Sigmoid colon (tissue), 7 donors: ENCODE data around the gene CCL17. TPM values are rescaled to one million over a fixed set of nuclear protein-coding genes. Genes with fewer than 3 reads are reported as not detected.

Experiments
- DNase-seq: peaks from one replicate; pipeline ENCODE4 v3.0.0-alpha.2; 2019
- H3K27ac ChIP-seq, 4 donors: fragments of 200-600 bp; sonication (generic); one replicate each; pipeline ENCODE4 v1.5.1; 2016 to 2019; ENCODE audit warnings: mild to moderate bottlenecking in 1 of 4
- H3K27me3 ChIP-seq, 3 donors: fragments of 200-600 bp; sonication (generic); one replicate each; pipeline ENCODE4 v1.5.1; 2019; ENCODE audit warnings: mild to moderate bottlenecking in 1 of 3
- H3K36me3 ChIP-seq, 4 donors: fragments of 200-600 bp; sonication (generic); one replicate each; pipeline ENCODE4 v1.5.1; 2016 to 2019
- H3K4me1 ChIP-seq, 4 donors: fragments of 200-600 bp; sonication (generic); one replicate each; pipeline ENCODE4 v1.5.1; 2017 to 2019
- H3K4me3 ChIP-seq, 4 donors: fragments of 200-600 bp; sonication (generic); one replicate each; pipeline ENCODE4 v1.5.1; 2017 to 2019; ENCODE audit warnings: mild to moderate bottlenecking in 2 of 4, moderate library complexity in 1 of 4
- H3K9me3 ChIP-seq, 4 donors: fragments of 200-600 bp in 3 of 4; sonication (generic) in 3 of 4; one replicate each; pipeline versions ENCODE4 v1.5.1 to v1.6.1; 2013 to 2019
- EP300 ChIP-seq, 4 donors: sonication (generic); formaldehyde crosslinking; IDR thresholded peaks; one replicate each; pipeline ENCODE4 v1.6.1; 2017; ENCODE audit warnings: antibody characterized with exemption in 4 of 4
- POLR2A ChIP-seq, 2 donors: fragments of 450-650 bp; IDR thresholded peaks; one replicate each; pipeline ENCODE4 v1.6.1; 2016; ENCODE audit warnings: antibody characterized with exemption in 2 of 2, mild to moderate bottlenecking in 2 of 2, moderate library complexity in 2 of 2
- POLR2AphosphoS5 ChIP-seq, 4 donors: sonication (generic); formaldehyde crosslinking; IDR thresholded peaks; one replicate each; pipeline ENCODE4 v1.6.1; 2017; ENCODE audit warnings: antibody characterized with exemption in 4 of 4
- WGBS, 2 donors: extraction: QIAGEN DNeasy Blood & Tissue Kit; methylation state at CpG; one replicate each; pipeline ENCODE4 v1.1.7; 2013; 5-methylcytosine and 5-hydroxymethylcytosine counted together
- intact Hi-C: fragments of 100-400 bp; cut with DNase I; formaldehyde crosslinking; loops from one replicate; pipeline ENCODE4 v1.15.1; 2023
- polyA plus RNA-seq, 3 donors: library from polyadenylated mRNA; stranded (reverse); fragments of 200-250 nt; gene quantifications; one replicate each; pipeline ENCODE4 v1.2.3, GENCODE V29; 2013
- total RNA-seq, 4 donors: library from RNA; depleted of rRNA; stranded (reverse); fragments of >200 nt; gene quantifications; one replicate each; pipeline ENCODE4 v1.1.0, GENCODE V29; 2016
- TF ChIP-seq, protein P1 (sequence below), 4 experiments: fragments of 450-650 bp in 3 of 4; fragments of 200-600 bp in 1 of 4; IDR thresholded peaks; one replicate each; pipeline ENCODE4 v1.5.1; 2016 to 2019; ENCODE audit warnings: antibody characterized with exemption in 4 of 4, mild to moderate bottlenecking in 3 of 4, moderate library complexity in 2 of 4
- donor health status: healthy with polysubstance abuse.
- donor health status: Bipolar disorder and iron deficiency.
- donor health status: healthy.

The CCL17 gene
- total and polyA plus RNA-seq, 7 donors, result 7.6 TPM; not detected in 6

- no peak for DNase-seq
- Histone ChIP-seq H3K9me3 (no peaks in the 10 kb centered on the region), H3K4me1 (peaks cover 0 to 8% (median 0%) of the 10 kb centered on the region in 4 donors), H3K27ac (no peak overlapping the region), H3K36me3 (no peaks in the 10 kb centered on the region), H3K27me3 (no peaks in the 10 kb centered on the region), H3K4me3 (no peak overlapping the region)
- TF ChIP-seq POLR2AphosphoS5 (IDR thresholded peaks at IDR 0.05), result no peak
- TF ChIP-seq, protein P1, sequence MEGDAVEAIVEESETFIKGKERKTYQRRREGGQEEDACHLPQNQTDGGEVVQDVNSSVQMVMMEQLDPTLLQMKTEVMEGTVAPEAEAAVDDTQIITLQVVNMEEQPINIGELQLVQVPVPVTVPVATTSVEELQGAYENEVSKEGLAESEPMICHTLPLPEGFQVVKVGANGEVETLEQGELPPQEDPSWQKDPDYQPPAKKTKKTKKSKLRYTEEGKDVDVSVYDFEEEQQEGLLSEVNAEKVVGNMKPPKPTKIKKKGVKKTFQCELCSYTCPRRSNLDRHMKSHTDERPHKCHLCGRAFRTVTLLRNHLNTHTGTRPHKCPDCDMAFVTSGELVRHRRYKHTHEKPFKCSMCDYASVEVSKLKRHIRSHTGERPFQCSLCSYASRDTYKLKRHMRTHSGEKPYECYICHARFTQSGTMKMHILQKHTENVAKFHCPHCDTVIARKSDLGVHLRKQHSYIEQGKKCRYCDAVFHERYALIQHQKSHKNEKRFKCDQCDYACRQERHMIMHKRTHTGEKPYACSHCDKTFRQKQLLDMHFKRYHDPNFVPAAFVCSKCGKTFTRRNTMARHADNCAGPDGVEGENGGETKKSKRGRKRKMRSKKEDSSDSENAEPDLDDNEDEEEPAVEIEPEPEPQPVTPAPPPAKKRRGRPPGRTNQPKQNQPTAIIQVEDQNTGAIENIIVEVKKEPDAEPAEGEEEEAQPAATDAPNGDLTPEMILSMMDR (IDR thresholded peaks at IDR 0.05), result no peak
- no peak for TF ChIP-seq POLR2A (IDR thresholded peaks at IDR 0.05)
- TF ChIP-seq EP300 (IDR thresholded peaks at IDR 0.05), result no peak
- intact Hi-C loops, result no loop called here
- WGBS, 2 donors, result 80 to 91% methylated on average over 4 of the region's 4 CpGs
These were observed 13.3 kb upstream of the CCL17 start for GRCh38 chr16:57391300-57391699.

DNA sequence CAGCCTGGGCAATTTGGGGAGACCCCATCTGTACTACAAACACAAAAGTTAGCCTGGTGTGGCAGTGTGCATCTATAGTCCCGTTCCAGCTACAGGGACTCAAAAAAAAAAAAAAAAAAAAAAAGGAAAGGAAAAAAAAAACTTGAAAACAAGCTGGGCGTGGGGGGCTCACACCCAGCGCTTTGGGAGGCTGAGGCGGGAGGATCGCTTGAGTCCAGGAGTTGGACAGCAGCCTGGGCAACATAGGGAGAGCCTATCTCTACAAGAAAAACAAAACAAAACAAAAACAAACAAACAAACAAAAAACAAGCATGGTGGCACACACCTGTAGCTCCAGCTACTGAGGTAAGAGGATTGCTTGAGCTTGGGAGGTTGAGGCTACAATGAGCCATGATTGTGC lies 12.9 kb upstream of the CCL17 start:
- Histone ChIP-seq H3K4me3 (no peak overlapping the region), H3K27ac (no peak overlapping the region), H3K36me3 (no peaks in the 10 kb centered on the region), H3K4me1 (peaks cover 0 to 6% (median 0%) of the 10 kb centered on the region in 4 donors), H3K27me3 (no peaks in the 10 kb centered on the region), H3K9me3 (no peaks in the 10 kb centered on the region)
- intact Hi-C loops, result no loop called here
- 89 to 95% methylated on average over 5 of the region's 5 CpGs for WGBS, 2 donors
- TF ChIP-seq POLR2A (IDR thresholded peaks at IDR 0.05) (no peak), POLR2AphosphoS5 (IDR thresholded peaks at IDR 0.05) (no peak), EP300 (IDR thresholded peaks at IDR 0.05) (no peak)
- TF ChIP-seq, protein P1 (IDR thresholded peaks at IDR 0.05), result no peak
- DNase-seq, result no peak

- H3K9me3 ChIP-seq, result no peaks in the 10 kb centered on the region
- DNase-seq, result no peak
- H3K36me3 ChIP-seq, result no peaks in the 10 kb centered on the region
- no peak overlapping the region for H3K4me3 ChIP-seq
- TF ChIP-seq EP300 (IDR thresholded peaks at IDR 0.05), result no peak
- TF ChIP-seq POLR2AphosphoS5 (IDR thresholded peaks at IDR 0.05), result no peak
- TF ChIP-seq, protein P1 (IDR thresholded peaks at IDR 0.05), result no peak
- TF ChIP-seq POLR2A (IDR thresholded peaks at IDR 0.05), result no peak
- intact Hi-C loops, result no loop called here
- H3K4me1 ChIP-seq, result no peaks in the 10 kb centered on the region
- H3K27me3 ChIP-seq, result no peaks in the 10 kb centered on the region
- 24% methylated on average over 1 of the region's 1 CpG for WGBS, 2 donors
- no peak overlapping the region for H3K27ac ChIP-seq
These were observed 11.9 kb upstream of the CCL17 start for GRCh38 chr16:57392694-57393093.

- Histone ChIP-seq H3K27ac (no peak overlapping the region), H3K4me1 (no peaks in the 10 kb centered on the region), H3K9me3 (no peaks in the 10 kb centered on the region), H3K36me3 (no peaks in the 10 kb centered on the region), H3K27me3 (no peaks in the 10 kb centered on the region), H3K4me3 (no peak overlapping the region)
- WGBS, 2 donors, result 29 to 68% methylated on average over 7 of the region's 7 CpGs
- DNase-seq, result no peak
- intact Hi-C loops, result no loop called here
- TF ChIP-seq EP300 (IDR thresholded peaks at IDR 0.05) (no peak), POLR2AphosphoS5 (IDR thresholded peaks at IDR 0.05) (no peak), POLR2A (IDR thresholded peaks at IDR 0.05) (no peak)
- TF ChIP-seq, protein P1 (IDR thresholded peaks at IDR 0.05), result no peak
These were observed 10.1 kb upstream of the CCL17 start for GRCh38 chr16:57394444-57394843.

GRCh38 chr16:57395026-57395425 lies 9.5 kb upstream of the CCL17 start:
- TF ChIP-seq POLR2AphosphoS5 (IDR thresholded peaks at IDR 0.05) (no peak), POLR2A (IDR thresholded peaks at IDR 0.05) (no peak), EP300 (IDR thresholded peaks at IDR 0.05) (no peak)
- TF ChIP-seq, protein P1 (IDR thresholded peaks at IDR 0.05), result no peak
- 95 to 96% methylated on average over 5 of the region's 5 CpGs for WGBS, 2 donors
- H3K27ac ChIP-seq, result no peak overlapping the region
- no peak overlapping the region for H3K4me3 ChIP-seq
- no peaks in the 10 kb centered on the region for H3K36me3 ChIP-seq
- no peaks in the 10 kb centered on the region for H3K4me1 ChIP-seq
- H3K27me3 ChIP-seq, result no peaks in the 10 kb centered on the region
- intact Hi-C loops, result no loop called here
- DNase-seq, result no peak
- no peaks in the 10 kb centered on the region for H3K9me3 ChIP-seq
